Activated T-cell treated with anti-CD3 and anti-CD28 coated beads, Interleukin-2, amount 50 U/mL, for 1 hour (primary cell): ENCODE measurements around the gene RAI1.

Source experiments
- DNase-seq: peaks from one replicate; pipeline ENCODE4 v3.0.0-alpha.2; 2020

Gene RAI1

DNA sequence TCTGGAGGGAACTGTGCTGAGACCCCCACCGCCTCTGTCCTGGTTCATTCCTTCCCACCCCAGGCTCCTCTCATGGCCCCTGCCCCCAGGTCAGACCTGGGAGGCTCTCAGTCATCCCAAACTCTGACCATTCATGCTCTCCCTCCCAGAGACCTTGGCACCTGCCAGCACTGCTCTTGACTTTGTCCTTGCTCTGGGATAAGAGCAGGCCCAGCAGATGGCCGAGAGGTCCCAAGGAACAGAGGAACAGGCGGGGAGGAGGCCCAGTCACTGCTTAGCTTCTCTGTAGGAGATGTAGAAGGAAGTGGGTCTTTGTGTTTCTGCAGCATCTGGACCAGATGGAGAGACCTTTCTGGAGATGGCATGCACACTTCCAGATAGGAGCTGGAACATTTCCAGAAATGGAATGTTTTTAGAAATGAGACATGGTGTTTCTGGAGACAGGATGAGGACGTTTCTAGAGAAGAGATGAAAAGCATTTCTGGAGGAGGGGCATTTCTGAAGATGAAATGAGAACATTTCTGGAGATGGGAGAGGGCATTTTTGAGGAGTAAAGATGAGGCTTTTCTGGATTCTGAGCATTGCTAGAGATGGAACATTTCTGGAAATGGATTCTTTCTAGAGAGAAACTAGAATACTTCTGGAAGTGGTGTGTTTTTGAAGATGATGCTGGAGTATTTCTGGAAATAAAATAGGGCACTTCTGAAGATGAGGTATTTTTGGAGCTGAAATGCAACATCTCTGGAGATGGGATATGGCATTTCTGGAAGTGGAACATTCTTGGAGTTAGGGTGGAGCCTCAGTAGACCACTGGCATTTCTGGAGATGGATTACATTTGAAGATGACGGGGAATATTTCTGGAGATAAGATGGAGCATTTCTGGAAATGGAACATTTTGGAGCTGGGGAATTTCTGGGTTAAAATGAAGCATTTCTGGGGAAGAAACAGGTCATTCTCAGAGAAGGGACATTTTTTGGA lies 55.2 kb downstream of the RAI1 start:
- DNase-seq = no peak

DNA sequence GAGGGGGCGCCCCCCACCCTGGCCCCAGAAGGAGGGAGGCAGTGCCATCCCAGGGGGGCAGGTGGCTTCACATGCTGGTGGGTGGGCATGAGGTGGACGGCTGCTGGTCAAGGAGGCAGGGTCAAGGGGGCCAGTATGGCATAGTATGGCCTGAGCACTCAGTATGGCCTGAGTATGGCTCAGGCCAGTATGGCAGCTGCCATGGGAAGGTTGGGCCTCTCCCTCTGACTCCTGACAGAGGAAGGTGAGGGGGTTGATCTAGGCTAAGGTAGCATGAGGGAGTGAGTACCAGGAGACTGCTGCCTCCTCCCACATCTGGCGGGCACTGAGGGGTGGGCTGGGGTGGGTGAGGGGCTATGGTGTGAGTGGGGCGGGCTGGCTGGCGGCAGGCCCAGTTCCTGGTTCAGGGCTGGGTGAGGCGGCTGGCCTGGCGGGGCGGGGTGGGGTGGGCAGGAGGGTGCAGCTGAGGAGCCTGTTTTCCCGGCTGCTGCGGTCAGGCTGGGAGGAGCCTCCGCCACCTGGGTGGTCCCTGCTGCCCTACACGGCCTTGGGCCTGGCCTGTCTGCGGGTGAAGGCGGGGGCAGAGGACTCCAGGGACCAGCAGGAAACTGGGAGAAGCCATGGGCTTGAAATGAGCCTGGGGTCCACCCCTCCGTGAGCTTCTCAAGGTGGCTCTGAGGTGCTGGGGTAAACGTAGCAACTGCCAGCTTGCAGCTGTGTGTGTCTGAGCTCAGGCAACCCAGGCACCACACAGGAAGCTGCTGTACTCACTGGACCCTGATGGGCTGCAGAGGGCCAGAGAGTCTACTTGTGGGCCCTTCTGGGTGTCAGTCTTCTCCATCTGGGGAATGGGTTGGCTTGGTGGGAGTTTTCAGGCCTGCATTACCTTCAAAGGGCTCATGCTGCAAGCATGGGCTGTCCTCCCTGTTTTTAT lies 57.0 kb downstream of the RAI1 start:
- no peak for DNase-seq

DNA sequence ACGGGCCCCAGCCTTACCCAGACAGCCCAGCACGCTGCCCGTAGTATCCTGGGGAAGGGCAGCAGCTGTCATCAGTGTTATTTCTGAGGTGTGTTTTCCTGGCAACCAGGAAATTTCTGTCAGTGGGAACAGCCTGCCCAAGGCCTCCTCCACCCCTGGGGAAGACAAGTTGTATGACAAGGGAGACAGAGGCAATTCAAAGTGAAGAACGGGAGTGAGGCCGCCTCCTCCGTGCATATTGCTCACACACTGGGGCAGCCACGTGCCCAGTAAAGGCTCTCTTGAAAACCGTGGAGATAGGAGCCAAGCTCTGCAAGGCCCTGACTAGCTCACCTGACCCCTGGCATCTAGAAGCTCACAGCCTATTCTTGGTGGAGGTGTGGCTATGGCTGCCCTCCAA lies 57.6 kb downstream of the RAI1 start:
- DNase-seq = no peak

DNA sequence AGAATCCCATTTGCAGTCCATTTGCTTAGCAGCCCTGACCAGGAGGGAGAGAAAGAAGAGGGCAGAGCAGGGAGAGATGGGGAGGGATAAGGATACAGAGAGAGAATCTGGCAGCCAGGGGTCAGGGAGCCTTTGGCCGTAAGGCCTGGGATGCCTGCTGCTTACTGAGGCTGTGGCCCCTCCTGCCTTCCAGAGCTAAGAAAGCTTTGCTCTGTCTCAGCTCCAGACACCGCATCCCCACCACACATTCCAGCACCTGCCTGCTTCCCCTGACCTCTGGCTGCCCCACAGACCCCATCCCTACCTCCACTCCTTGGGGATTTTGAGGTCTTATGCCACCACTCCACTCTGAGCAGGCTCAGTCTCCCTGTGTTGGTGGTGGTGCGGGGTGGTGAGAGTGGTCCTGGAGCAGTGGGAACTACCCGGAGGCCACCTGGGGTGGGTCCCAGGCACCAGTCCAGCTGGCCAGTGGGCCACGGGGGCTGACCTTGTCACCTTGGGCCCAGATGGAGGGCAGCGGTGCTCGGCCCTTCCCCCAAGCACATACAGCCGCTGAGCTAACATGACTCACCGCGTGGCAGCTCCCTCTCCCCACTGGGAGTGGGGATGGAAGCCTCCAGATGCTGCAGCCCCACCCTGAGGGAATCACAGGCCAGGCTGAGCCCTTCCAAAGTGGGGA lies 58.3 kb downstream of the RAI1 start:
- DNase-seq = no peak

DNA sequence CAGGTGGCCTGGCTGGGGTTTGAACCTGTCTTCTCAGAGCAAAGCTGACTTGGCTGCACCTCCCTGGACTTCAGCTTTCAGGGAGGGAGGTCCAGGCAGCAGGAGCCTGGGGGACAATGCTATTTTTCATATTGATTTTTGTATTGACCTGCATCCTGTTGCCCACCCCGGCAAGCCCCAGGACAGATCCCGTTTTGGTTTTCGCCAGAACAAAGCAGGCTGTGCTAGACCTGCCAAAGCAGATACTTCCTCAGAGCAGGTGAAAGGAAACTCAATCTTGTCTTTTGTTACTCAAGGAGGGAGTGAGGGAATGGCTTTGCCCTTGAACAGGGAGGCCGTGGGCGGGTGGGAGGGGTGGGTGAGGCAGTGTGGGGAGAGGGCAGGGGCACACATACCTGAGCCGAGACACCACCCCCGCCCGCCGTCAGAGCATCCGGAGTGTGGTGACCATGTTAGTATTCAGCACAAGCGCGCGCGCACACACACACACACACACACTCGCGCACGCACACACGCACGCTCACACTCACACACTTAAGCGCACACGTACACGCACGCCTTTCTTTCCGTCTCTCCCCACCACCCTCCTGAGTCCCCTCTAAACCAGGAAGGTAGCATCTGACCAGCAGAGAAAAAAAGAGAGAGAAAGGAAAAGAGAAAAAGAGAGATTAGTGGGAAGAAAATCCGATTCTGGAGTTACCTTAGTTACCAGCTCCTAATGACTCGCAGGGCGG lies 59.5 kb downstream of the RAI1 start:
- peak; percentile 64 for DNase-seq

DNA sequence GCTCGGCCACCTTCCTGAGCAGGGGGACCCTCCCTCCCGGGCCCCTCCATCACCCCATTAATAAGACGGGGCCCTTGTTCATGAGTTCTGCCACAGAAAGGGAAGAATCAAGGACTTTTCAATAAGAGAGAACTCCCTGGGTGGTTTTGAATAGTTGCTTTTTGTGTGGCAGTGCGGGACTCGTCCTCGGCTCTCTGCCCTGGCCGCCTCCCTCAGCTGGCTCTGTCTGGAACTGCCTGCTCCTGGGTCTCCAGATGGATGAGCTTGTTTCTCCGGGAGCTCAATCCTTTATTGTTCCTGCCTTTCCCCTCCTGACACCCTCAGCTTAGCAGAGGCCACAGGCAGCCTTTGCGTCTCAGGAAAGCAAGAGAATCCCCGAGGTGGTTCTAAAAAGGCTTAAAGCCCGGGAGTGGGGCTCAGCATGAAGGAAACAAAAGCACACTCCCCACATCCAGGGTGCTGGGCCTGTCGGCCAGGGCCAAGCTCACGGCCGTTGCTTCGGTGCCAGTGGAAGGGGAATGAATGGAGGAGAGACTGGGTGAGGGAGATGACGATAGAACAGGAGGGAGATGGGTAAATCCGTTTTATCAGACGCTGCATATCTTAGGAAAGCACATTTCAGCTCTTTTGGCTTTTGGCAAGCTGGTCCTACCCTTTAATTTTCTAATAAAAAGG lies 60.2 kb downstream of the RAI1 start:
- no peak for DNase-seq

DNA sequence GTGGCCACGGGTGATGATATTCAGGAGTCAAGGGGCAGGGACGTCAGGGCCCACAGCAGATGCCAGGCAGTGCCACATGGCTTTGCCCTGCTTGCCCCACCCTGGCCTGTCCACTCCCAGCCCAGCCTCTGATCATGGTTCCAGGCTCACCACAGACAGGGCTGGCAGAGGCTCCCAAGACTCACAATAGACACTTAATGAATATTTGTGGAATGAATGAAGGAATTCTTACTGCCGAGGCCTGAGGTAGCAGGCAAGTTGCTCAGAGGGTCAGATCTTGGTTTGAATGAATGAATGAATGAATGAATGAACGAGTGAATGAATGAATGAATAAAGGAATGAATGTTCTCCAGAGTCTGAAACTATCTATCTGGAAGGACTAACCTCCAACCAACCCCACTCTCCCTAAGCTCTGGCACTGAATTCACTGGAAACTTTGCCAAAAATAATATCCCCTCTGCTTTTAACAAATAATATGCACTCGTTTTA lies 60.9 kb downstream of the RAI1 start:
- no peak for DNase-seq

DNA sequence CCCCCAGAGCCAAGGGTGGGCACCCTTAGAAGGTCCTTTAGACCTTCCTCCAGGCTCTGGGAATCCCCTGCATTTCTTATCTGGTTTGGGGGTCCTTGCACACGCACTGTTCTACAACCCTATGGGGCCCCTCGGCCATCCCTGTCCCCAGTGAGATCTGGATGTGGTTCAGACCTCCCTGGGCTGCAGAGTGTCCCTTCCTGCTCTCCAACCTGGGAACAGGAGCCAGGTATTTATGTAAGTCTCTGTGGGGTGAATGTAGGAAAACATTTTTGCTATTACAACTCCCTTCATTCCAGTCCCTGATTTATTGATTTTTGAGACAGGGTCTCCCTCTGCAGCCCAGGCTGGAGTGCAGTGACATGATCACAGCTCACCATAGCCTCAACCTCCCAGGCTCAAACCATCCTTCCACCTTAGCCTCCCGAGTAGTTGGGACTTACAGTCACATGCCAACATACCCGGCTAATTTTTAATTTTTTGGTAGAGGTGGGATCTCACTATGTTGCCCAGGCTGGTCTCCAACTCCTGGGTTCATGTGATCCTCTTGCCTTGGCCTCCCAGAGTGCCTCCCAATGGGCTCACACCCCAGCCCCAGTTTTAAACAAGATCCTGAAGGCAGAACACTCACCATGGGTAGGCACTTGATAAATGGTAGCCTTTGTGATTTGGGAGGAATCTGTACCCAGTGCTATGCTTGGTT lies 61.6 kb downstream of the RAI1 start:
- no peak for DNase-seq

DNA sequence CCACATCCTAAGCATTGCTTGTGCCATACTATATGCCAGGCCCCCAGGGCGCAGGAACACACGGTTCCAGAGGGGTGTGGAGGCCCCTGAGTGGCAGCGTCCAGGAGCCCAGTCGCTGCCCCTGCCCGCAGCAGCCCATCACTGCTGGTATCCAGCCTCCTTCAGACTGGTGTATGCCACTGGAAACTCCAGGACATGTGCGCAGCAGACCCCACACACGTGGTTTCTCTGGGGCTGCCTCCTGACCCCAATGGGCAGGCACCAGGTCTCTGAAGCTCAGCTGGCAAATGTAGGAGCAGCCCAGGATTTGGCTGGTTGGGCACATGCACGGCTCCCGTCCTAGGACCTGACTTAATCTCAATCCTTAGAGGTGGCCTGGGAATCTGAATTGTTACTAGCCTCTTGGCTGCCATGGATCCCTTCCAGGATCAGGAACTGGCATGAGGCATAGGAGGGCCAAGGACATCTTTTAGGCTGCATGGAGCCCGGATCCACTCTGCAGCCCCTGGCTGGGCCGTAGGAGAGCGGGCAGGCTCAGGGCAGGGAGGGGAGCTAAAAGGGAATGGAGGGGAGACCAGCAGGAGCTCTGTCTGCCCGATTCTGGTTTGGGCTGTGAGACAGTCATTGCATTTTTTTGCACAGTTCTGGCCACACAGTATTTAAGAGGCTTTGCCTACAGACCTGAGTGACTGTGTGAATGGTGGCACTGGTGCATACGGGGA lies 62.3 kb downstream of the RAI1 start:
- DNase-seq = no peak

DNA sequence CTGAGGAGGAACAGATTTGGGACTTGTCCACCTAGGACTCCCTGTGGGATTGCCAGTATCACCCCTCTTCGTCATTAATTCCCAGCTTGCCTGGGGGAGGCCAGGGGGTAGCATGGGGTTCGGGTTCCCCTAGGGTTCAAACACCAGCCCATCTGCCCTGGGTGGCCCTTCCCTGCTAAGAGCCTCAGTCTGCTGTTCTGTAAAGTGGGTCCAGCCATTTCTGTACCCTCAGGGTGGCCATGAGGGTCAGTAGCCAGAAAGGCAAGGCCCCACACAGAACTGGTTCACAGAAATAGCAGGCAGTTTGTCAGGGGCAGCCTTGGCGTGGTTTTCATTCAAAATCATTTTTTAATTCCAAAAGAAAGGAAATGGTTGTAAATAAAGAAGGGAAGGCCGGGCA lies 62.9 kb downstream of the RAI1 start:
- no peak for DNase-seq

DNA sequence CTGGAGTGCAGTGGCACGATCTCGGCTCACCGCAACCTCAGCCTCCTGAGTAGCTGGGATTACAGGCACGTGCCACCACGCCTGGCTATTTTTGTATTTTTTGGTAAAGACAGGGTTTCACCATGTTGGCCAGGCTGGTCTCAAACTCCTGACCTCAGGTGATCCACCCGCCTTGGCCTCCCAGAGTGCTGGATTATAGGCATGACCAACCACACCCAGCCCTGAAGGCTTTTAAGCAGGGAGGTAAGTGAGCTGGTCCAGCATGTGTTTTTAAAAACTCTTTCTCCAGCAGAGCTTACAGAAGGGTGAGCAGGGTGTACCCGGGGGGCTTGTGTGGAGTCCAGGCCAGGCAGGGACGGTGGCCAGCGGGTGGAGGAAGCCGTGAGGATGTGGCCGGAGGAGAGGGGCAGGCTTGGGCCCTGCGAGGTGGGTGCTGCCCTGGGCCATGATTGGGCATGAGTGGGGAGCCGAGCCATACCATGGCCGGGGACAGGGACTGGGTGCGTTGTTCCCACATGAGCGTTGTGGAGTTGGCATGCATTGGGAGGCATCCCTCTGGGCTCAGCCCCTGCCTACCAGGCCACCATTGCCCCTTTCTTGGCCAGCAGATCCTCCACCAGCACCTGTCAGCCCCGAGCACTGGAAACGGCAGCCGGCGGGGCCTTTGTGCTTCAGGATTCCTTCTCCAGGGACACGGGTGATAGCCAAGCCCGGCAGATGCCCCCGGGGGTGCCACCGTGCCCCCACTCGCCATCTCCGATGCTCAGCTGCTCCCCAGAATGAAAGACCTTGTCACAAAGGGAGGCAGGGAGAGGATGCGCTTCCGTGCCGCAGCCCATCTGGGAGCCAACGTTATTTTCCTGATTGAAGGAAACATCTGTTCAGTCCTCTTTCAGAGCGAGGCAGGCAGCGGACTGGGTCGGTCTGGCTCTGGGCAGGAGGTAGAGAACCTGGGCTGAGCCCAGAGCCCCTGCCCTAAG lies 64.5 kb downstream of the RAI1 start:
- no peak for DNase-seq

DNA sequence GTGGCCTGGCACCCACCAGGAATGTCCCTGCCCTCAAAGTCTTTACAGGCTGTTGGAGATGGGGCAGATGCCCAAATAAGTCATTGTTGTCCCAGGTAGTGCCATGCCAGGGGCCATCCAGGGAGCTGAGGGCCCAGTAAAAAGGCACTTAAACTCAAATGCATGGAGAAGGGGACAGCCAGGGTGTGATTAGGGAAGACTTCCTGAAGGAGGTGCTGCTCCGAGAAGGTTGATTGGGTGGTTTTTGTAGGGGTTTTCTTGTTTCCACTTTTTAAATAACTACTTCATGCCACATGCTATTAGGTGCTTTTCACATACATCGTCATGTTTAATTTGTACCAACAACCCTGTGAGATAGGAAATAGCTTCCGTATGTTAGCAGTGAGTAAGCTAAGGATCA lies 66.9 kb downstream of the RAI1 start:
- DNase-seq = no peak

DNA sequence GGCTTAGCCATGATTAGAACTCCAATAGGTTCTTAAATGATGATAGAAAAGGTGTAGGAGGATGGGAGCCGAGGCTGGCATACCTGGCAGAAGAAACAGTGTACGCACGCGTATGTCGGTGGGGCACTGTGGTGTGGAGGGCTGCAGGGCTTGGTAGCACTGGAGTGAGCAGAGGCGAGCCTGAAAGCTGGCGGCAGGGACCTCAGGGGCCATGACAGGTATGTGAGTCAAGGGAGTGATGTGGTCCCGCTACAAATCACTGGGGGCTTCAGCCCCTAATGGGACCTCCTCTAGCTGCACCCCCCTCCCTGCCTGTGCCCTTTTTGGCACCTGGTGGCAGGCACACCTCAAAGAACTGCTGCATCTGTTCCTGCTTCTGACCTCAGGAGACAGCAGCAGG lies 67.3 kb downstream of the RAI1 start:
- no peak for DNase-seq

DNA sequence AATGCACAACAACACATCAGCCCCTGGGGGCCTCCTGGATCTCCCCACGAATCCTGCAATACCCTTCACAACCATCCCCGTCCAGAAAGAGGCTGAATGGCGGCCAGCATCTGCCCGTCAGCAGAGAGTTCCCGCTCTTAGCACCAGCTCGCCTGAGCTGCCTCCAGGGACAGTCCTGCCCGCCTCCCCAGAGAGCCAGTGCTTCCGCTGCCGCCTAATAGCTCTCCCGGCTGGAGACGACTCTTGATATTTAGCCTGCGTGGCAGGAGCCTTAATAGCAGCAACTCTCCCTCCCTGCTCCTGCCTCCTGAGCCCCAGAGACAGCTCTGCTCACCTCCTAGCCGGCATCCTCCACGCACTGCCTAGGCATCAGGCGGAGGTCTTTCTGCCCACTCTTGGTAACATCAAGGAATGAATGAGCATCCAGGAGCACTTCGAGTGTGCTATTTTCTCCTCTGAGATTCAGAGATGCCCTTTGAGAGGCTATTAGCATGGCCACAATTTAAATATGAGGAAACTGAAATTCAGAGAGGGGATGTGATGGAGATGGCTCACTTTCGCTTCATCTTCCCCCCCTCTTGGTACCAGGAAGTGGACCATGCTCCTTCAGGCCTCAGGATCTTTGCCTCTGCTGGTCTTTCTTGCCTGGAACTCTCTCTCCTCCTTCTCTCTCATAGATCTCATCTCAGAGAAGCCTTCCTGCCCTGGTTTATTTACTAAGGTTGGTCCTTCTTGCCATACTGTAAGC lies 67.9 kb downstream of the RAI1 start:
- DNase-seq = no peak

DNA sequence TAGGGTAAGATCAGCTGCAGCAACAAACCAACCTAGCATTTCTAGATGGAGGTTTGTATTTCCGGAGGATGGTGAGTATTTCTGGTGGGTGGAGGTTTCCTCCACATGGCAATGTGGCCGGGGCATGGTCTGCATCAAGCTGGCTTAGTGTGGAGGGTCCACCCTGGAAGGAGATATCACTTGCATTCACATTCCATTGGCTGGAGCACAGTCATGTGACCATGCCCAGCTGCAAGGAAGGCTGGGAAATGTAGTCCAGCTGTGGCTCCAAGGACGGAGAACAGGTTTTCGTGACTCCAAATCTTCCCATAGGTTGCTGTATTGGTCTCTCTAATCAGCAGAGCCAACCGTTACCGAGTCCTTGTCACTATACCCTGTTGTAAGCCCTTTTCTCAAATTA lies 68.7 kb downstream of the RAI1 start:
- peak; percentile 56 for DNase-seq

DNA sequence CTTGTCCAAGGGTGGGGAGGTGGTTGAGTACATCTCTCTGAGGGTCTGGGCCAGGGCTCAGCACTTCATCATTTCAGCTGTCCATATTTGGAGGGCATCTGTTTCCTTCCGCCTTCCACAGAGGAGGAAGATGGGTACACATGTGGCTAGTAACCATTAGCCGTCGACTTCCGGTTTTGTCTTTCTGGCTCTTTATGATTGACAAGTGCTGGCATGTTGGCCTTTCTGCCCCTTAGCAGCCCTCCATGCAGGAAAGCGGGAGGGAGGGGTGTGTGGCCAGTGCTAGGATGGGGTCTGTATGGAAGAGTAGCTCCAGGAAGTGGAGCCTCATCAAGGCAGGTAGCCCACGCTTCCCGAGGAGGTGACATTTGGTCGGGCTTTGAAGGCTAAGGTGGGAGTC lies 69.6 kb downstream of the RAI1 start:
- DNase-seq = no peak

DNA sequence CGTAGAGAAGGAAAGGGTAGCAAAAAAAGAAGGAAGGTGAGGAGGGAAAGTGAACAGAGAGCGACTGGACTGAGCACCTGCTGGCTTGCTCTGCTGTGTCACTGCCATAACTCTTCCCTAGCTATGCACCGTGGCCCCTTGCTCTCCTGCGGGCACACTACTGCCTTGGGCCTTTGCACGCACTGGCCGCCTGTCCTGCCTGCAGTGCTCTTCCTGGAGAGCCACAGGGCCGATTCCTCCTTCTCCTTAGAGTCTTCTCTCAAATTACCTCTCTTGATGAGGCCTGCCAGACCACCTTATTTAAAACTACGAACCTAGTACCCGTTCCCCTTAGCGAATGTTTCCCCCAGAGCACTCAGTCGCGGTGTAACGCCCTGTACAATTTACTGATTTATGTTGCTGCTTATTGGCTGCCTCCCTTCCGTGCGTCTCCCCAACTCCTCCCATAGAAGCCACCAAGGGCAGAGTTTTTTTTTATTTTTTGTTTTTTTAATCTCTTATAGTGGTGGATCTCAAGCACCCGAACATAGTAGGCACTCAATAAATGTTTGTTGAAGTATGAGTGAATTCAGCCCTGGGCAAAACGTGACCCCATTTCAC lies 70.3 kb downstream of the RAI1 start:
- peak; percentile 36 for DNase-seq
